GM23338 (cell line): ENCODE measurements around the gene IQGAP2. TPM values are rescaled to one million over a fixed set of nuclear protein-coding genes. Genes with fewer than 3 reads are reported as not detected.

Source experiments
- ATAC-seq: fragments of 200-7000 bp; cut with Tn5 transposase; 3 replicates; pipeline ENCODE4 v1.9.1; 2020
- DNase-seq: peaks from one replicate; pipeline ENCODE4 v3.0.0-alpha.2; 2015; ENCODE audit warnings: low spot score
- H2AFZ ChIP-seq: fragments of 200-600 bp; sonication (generic); 2 replicates; pipeline ENCODE4 v1.8.0; 2016; ENCODE audit warnings: antibody characterized with exemption, mild to moderate bottlenecking, moderate library complexity
- H3F3A ChIP-seq: fragments of 200-600 bp; sonication (generic); replicated peaks from 2 replicates; pipeline ENCODE4 v1.8.0; 2017; ENCODE audit warnings: antibody characterized with exemption, mixed run types, low read depth
- H3K27ac ChIP-seq: fragments of 200-600 bp; sonication (generic); 2 replicates; pipeline ENCODE4 v1.6.1; 2016; ENCODE audit warnings: low read depth
- H3K27me3 ChIP-seq: fragments of 200-600 bp; sonication (generic); 2 replicates; pipeline ENCODE4 v1.8.0; 2016; ENCODE audit warnings: mild to moderate bottlenecking, mixed run types, moderate library complexity; ENCODE audit not compliant: insufficient read depth
- H3K36me3 ChIP-seq: fragments of 200-600 bp; sonication (generic); 2 replicates; pipeline ENCODE4 v1.8.0; 2016; ENCODE audit warnings: mild to moderate bottlenecking; ENCODE audit not compliant: insufficient read depth
- H3K4me1 ChIP-seq: fragments of 200-600 bp; sonication (generic); 2 replicates; pipeline ENCODE4 v1.8.0; 2016; ENCODE audit warnings: mild to moderate bottlenecking, moderate library complexity; ENCODE audit not compliant: insufficient read depth
- H3K4me2 ChIP-seq: fragments of 200-600 bp; sonication (generic); 2 replicates; pipeline ENCODE4 v1.7.1; 2017; ENCODE audit warnings: mixed run types
- H3K4me3 ChIP-seq: fragments of 200-600 bp; sonication (generic); 2 replicates; pipeline ENCODE4 v1.6.1; 2016; ENCODE audit warnings: mixed run types
- H3K79me2 ChIP-seq: fragments of 200-600 bp; sonication (generic); replicated peaks from 2 replicates; pipeline ENCODE4 v1.8.0; 2017; ENCODE audit warnings: mild to moderate bottlenecking; ENCODE audit not compliant: insufficient read depth
- H3K9me2 ChIP-seq: fragments of 200-600 bp; sonication (generic); 2 replicates; pipeline ENCODE4 v1.8.0; 2017; ENCODE audit not compliant: insufficient read depth
- H4K20me1 ChIP-seq: fragments of 200-600 bp; sonication (generic); replicated peaks from 2 replicates; pipeline ENCODE4 v1.8.0; 2017; ENCODE audit warnings: mild to moderate bottlenecking; ENCODE audit not compliant: insufficient read depth
- H3K27ac Mint-ChIP-seq: 2 replicates; pipeline ENCODE4 v1.8.0; 2020; ENCODE audit warnings: inconsistent platforms, mild to moderate bottlenecking, moderate library complexity, mixed read lengths
- H3K27me3 Mint-ChIP-seq: 3 replicates; pipeline ENCODE4 v1.8.0; 2022; ENCODE audit warnings: low read depth, mild to moderate bottlenecking, moderate library complexity, mixed read lengths, inconsistent platforms; ENCODE audit not compliant: insufficient read depth, poor library complexity
- H3K36me3 Mint-ChIP-seq: 3 replicates; pipeline ENCODE4 v1.8.0; 2021; ENCODE audit warnings: low read depth, mild to moderate bottlenecking, inconsistent platforms, moderate library complexity, mixed read lengths
- H3K4me1 Mint-ChIP-seq: 3 replicates; pipeline ENCODE4 v1.8.0; 2020; ENCODE audit warnings: mild to moderate bottlenecking, inconsistent platforms, mixed read lengths
- H3K4me3 Mint-ChIP-seq: 3 replicates; pipeline ENCODE4 v1.8.0; 2021; ENCODE audit warnings: moderate library complexity, mild to moderate bottlenecking, inconsistent platforms, mixed read lengths
- H3K9me3 Mint-ChIP-seq: 3 replicates; pipeline ENCODE4 v1.8.0; 2020; ENCODE audit warnings: moderate library complexity, mild to moderate bottlenecking, inconsistent platforms, mixed read lengths
- CREB1 ChIP-seq: fragments of 250-450 bp; sonication (Bioruptor Pico); IDR thresholded peaks from 2 replicates; pipeline ENCODE4 v1.5.0; 2020; ENCODE audit warnings: low read depth, mild to moderate bottlenecking, moderate library complexity
- EZH2 ChIP-seq: fragments of 200-600 bp; sonication (generic); IDR thresholded peaks from one replicate; pipeline ENCODE4 v1.8.0; 2017; ENCODE audit warnings: antibody characterized with exemption, mild to moderate bottlenecking, low read depth; ENCODE audit not compliant: unreplicated experiment
- JUNB ChIP-seq: IDR thresholded peaks from one replicate; pipeline ENCODE4 v1.6.1; 2016; ENCODE audit warnings: antibody characterized with exemption; ENCODE audit not compliant: unreplicated experiment
- NANOG ChIP-seq: IDR thresholded peaks from 2 replicates; pipeline ENCODE4 v1.6.1; 2016; ENCODE audit warnings: antibody characterized with exemption, borderline replicate concordance
- STAT1 ChIP-seq: IDR thresholded peaks from one replicate; pipeline ENCODE4 v1.6.1; 2016; ENCODE audit warnings: antibody characterized with exemption; ENCODE audit not compliant: unreplicated experiment
- ZNF114 ChIP-seq: fragments of 250-450 bp; sonication (Bioruptor Pico); IDR thresholded peaks from 2 replicates; pipeline ENCODE4 v1.5.0; 2020; ENCODE audit warnings: mild to moderate bottlenecking, moderate library complexity
- ZNF462 ChIP-seq: fragments of 250-450 bp; sonication (Bioruptor Pico); IDR thresholded peaks from 2 replicates; pipeline ENCODE4 v1.5.0; 2020; ENCODE audit warnings: mild to moderate bottlenecking, moderate library complexity
- polyA plus RNA-seq: library from polyadenylated mRNA; unstranded; fragments of >200 nt; fragmentation: Nextera tagmentation; extraction: Ambion mirVana; gene quantifications from 2 replicates; pipeline ENCODE4 v1.2.1, GENCODE V29; 2016
- total RNA-seq: library from RNA; depleted of rRNA; stranded (reverse); fragments of >200 nt; shearing (Covaris generic); gene quantifications from 2 replicates; pipeline ENCODE4 v1.2.3, GENCODE V29; 2014

The IQGAP2 gene
- total and polyA plus RNA-seq, 2 experiments from 2014 or later = 60.0 to 86.5 TPM

GRCh38 chr5:76643371-76643770, 240.3 kb downstream of the IQGAP2 start:
- Mint-ChIP-seq H3K27me3 (no peaks in the 10 kb centered on the region), H3K27ac (no peak overlapping the region), H3K9me3 (no peaks in the 10 kb centered on the region; the same call in 2 of the 3 replicates), H3K4me3 (no peak overlapping the region), H3K36me3 (peaks cover 20% of the 10 kb centered on the region), H3K4me1 (peaks cover 6% of the 10 kb centered on the region; the same call in 2 of the 3 replicates)
- Histone ChIP-seq H3K4me2 (no peak overlapping the region), H3K27me3 (no peaks in the 10 kb centered on the region), H2AFZ (no peak overlapping the region), H4K20me1 (no peaks in the 10 kb centered on the region), H3K79me2 (no peaks in the 10 kb centered on the region), H3K27ac (no peak overlapping the region), H3K4me1 (peaks cover 3% of the 10 kb centered on the region; the same call in 1 of the 2 replicates), H3K9me2 (no peaks in the 10 kb centered on the region; the same call in 1 of the 2 replicates), H3K36me3 (peaks cover 3% of the 10 kb centered on the region; the same call in 1 of the 2 replicates), H3K4me3 (no peak overlapping the region), H3F3A (no peaks in the 10 kb centered on the region)
- DNase-seq (no peak), ATAC-seq (no peak)
- TF ChIP-seq CREB1 (no peak), ZNF114 (CRISPR knock-in tag) (no peak), STAT1 (no peak), NANOG (no peak), JUNB (no peak), ZNF462 (CRISPR knock-in tag) (no peak)

- no peaks in the 10 kb centered on the region for H3K4me1 Mint-ChIP-seq
- Histone ChIP-seq H3K79me2 (no peaks in the 10 kb centered on the region), H2AFZ (no peak overlapping the region), H3K4me2 (no peak overlapping the region), H3K9me2 (no peaks in the 10 kb centered on the region; the same call in 1 of the 2 replicates), H3K27ac (no peak overlapping the region), H4K20me1 (no peaks in the 10 kb centered on the region), H3K36me3 (peaks cover 12% of the 10 kb centered on the region), H3F3A (no peaks in the 10 kb centered on the region), H3K4me1 (no peaks in the 10 kb centered on the region), H3K4me3 (no peak overlapping the region), H3K27me3 (no peaks in the 10 kb centered on the region)
- no peaks in the 10 kb centered on the region for H3K27me3 Mint-ChIP-seq
- no peak overlapping the region for H3K27ac Mint-ChIP-seq
- no peak for ATAC-seq
- H3K9me3 Mint-ChIP-seq = peaks cover 14% of the 10 kb centered on the region
- H3K36me3 Mint-ChIP-seq = peaks cover 38% of the 10 kb centered on the region
- no peak for DNase-seq
- no peak overlapping the region for H3K4me3 Mint-ChIP-seq
- no peak for TF ChIP-seq ZNF114 (CRISPR knock-in tag)
- no peak for TF ChIP-seq JUNB
- TF ChIP-seq CREB1 = no peak
- no peak for TF ChIP-seq ZNF462 (CRISPR knock-in tag)
- no peak for TF ChIP-seq EZH2
Measured at GRCh38 chr5:76649140-76649539, 246.1 kb downstream of the IQGAP2 start.
